ENCODE measurements around the gene GPR162. TPM values are rescaled to one million over a fixed set of nuclear protein-coding genes. Genes with fewer than 3 reads are reported as not detected.
"Not testable (repeated sequence)": the region's sequence is repeated elsewhere in the genome, so short reads cannot be mapped to it uniquely, and the experiment has no call there.

Gene GPR162
- total and polyA plus RNA-seq, 5 donors: 6.8 to 10.9 (median 8.1) TPM

GRCh38 chr12:6869049-6870021 lies 47.7 kb downstream of the GPR162 start:
- ATAC-seq (no peak), DNase-seq (peak; percentile 67 to 89 (median 83))
- Histone ChIP-seq H3K4me1 (ENCODE audit: control insufficient read depth, insufficient read depth, low read length) (peaks cover 2% of the 10 kb centered on the region), H3K9me3 (ENCODE audit: control insufficient read depth, low read length) (no peaks in the 10 kb centered on the region), H3K27ac (ENCODE audit: low read length) (peak overlapping the region; percentile 25), H3K4me3 (ENCODE audit: low read length) (no peak overlapping the region), H3K27me3 (ENCODE audit: control insufficient read depth, insufficient read depth) (no peaks in the 10 kb centered on the region)
- WGBS: 29% methylated on average over 12 of the region's 12 CpGs
- intact Hi-C loops (cut with DNase I): loop anchor here in 1 of 4 donors (2.0 kb wide), 1 partner anchor 69 kb away; no protein-coding TSS in a partner anchor

GRCh38 chr12:6870304-6870703 lies 48.7 kb downstream of the GPR162 start:
- DNase-seq; H3K27ac ChIP-seq (ENCODE audit: low read length); H3K27me3 ChIP-seq (ENCODE audit: control insufficient read depth, insufficient read depth); H3K4me1 ChIP-seq (ENCODE audit: control insufficient read depth, insufficient read depth, low read length); H3K9me3 ChIP-seq (ENCODE audit: control insufficient read depth, low read length); H3K4me3 ChIP-seq (ENCODE audit: low read length); intact Hi-C loops (cut with DNase I); ATAC-seq: not testable (repeated sequence)
- 61% methylated on average over 4 of the region's 4 CpGs for WGBS

GRCh38 chr12:6871052-6871957 lies 49.7 kb downstream of the GPR162 start:
- H3K4me3 ChIP-seq (ENCODE audit: low read length): no peak overlapping the region
- no peaks in the 10 kb centered on the region for H3K9me3 ChIP-seq (ENCODE audit: control insufficient read depth, low read length)
- no peak for ATAC-seq
- H3K27me3 ChIP-seq (ENCODE audit: control insufficient read depth, insufficient read depth): no peaks in the 10 kb centered on the region
- no peak overlapping the region for H3K27ac ChIP-seq (ENCODE audit: low read length)
- intact Hi-C loops (cut with DNase I): no loop called here
- peaks cover 2% of the 10 kb centered on the region for H3K4me1 ChIP-seq (ENCODE audit: control insufficient read depth, insufficient read depth, low read length)
- WGBS: 72% methylated on average over 12 of the region's 12 CpGs
- DNase-seq: peak in 1 of 3 donors; percentile 65

- intact Hi-C loops (cut with DNase I): no loop called here
- H3K27me3 ChIP-seq (ENCODE audit: control insufficient read depth, insufficient read depth): no peaks in the 10 kb centered on the region
- WGBS: 1% methylated on average over 40 of the region's 40 CpGs
- peaks cover 2% of the 10 kb centered on the region for H3K4me1 ChIP-seq (ENCODE audit: control insufficient read depth, insufficient read depth, low read length)
- H3K27ac ChIP-seq (ENCODE audit: low read length): peak overlapping the region; percentile 68
- ATAC-seq (peak; percentile 72 to 73), DNase-seq (peak; percentile 83 to 95 (median 94))
- H3K4me3 ChIP-seq (ENCODE audit: low read length): peak overlapping the region; percentile 73
- H3K9me3 ChIP-seq (ENCODE audit: control insufficient read depth, low read length): no peaks in the 10 kb centered on the region
Measured at GRCh38 chr12:6872073-6873048, 50.7 kb downstream of the GPR162 start.

GRCh38 chr12:6873094-6874014 lies 51.7 kb downstream of the GPR162 start, which contains the start of gene SPSB2:
Gene SPSB2 (minus strand): TSS chr12:6873303. CDS start chr12:6872901, 402 bp downstream.
- Histone ChIP-seq H3K27me3 (ENCODE audit: control insufficient read depth, insufficient read depth) (no peaks in the 10 kb centered on the region), H3K4me3 (ENCODE audit: low read length) (peak within 1 kb of the TSS; percentile 73), H3K4me1 (ENCODE audit: control insufficient read depth, insufficient read depth, low read length) (peaks cover 2% of the 10 kb centered on the region), H3K27ac (ENCODE audit: low read length) (peak within 1 kb of the TSS; percentile 76), H3K9me3 (ENCODE audit: control insufficient read depth, low read length) (no peaks in the 10 kb centered on the region)
- DNase-seq (peak; percentile 99 to 100 (median 100)), ATAC-seq (peak; percentile 93 to 94)
- under 1% methylated on average over 66 of the region's 66 CpGs for WGBS
- intact Hi-C loops (cut with DNase I): no loop called here

DNA sequence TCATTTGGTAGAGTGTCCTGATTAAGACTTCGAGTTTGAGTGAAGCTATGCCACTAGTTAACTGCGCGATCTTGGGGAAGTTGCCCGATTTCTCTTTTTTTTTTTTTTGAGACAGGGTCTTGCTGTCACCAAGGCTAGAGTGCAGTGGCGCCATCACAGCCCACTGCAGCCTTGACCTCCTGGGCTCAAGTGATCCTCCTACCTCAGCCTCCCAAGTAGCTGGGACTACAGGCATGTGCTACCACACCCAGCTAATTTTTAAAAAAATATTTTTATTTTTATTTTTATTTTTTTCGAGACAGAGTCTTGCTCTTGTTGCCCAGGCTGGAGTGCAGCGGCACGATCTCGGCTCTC lies 52.4 kb downstream of the GPR162 start:
- H3K9me3 ChIP-seq (ENCODE audit: control insufficient read depth, low read length); intact Hi-C loops (cut with DNase I); ATAC-seq; H3K4me1 ChIP-seq (ENCODE audit: control insufficient read depth, insufficient read depth, low read length); H3K27me3 ChIP-seq (ENCODE audit: control insufficient read depth, insufficient read depth): not testable (repeated sequence)
- peak overlapping the region; percentile 73 for H3K4me3 ChIP-seq (ENCODE audit: low read length)
- peak in 1 of 3 donors; percentile 60 for DNase-seq
- peak overlapping the region; percentile 76 for H3K27ac ChIP-seq (ENCODE audit: low read length)
- 52% methylated on average over 9 of the region's 9 CpGs for WGBS

Other genes with a start within 250 kb of the GPR162 start
- 100 to 1,000 TPM; 138 to 165 (median 153) TPM for gene CHD4, start 214.4 kb upstream of the GPR162 start, total RNA-seq
- 142 TPM for gene CHD4, start 214.4 kb upstream of the GPR162 start, polyA plus RNA-seq
- 1 to 10 TPM; 1.1 to 2.6 (median 2.0) TPM for gene LPAR5, start 185.9 kb upstream of the GPR162 start, total RNA-seq
- gene LPAR5, start 185.9 kb upstream of the GPR162 start, polyA plus RNA-seq: 0.86 TPM
- 1 to 10 TPM; 1.0 to 2.1 (median 1.1) TPM for gene ACRBP, start 174.4 kb upstream of the GPR162 start, total RNA-seq
- gene ACRBP, start 174.4 kb upstream of the GPR162 start, polyA plus RNA-seq: 0.50 TPM
- gene ING4, start 158.7 kb upstream of the GPR162 start, total RNA-seq: 10 to 100 TPM; 18.3 to 31.2 (median 30.2) TPM
- 27.0 TPM for gene ING4, start 158.7 kb upstream of the GPR162 start, polyA plus RNA-seq
- gene ZNF384, start 132.4 kb upstream of the GPR162 start, total RNA-seq: 10 to 100 TPM; 32.9 to 35.0 (median 33.8) TPM
- 23.5 TPM for gene ZNF384, start 132.4 kb upstream of the GPR162 start, polyA plus RNA-seq
- gene PIANP, start 121.0 kb upstream of the GPR162 start, total RNA-seq: under 1 TPM in 3 of 4 donors, not detected in 1; 0.29 to 0.99 (median 0.80) TPM
- gene PIANP, start 121.0 kb upstream of the GPR162 start, polyA plus RNA-seq: 0.18 TPM
- gene COPS7A, start 97.8 kb upstream of the GPR162 start, total RNA-seq: 10 to 100 TPM; 60.3 to 71.0 (median 65.9) TPM
- gene COPS7A, start 97.8 kb upstream of the GPR162 start, polyA plus RNA-seq: 71.8 TPM
- gene MLF2, start 68.7 kb upstream of the GPR162 start, total RNA-seq: 100 to 1,000 TPM; 123 to 135 (median 130) TPM
- 146 TPM for gene MLF2, start 68.7 kb upstream of the GPR162 start, polyA plus RNA-seq
- gene PTMS, start 55.5 kb upstream of the GPR162 start, total RNA-seq: 100 to 1,000 TPM; 116 to 161 (median 149) TPM
- 244 TPM for gene PTMS, start 55.5 kb upstream of the GPR162 start, polyA plus RNA-seq
- gene LAG3, start 49.3 kb upstream of the GPR162 start, total RNA-seq: 1 to 10 TPM in 2 of 4 donors, under 1 TPM in 2; 0.28 to 1.1 (median 0.76) TPM
- 0.57 TPM for gene LAG3, start 49.3 kb upstream of the GPR162 start, polyA plus RNA-seq
- gene CD4, start 32.3 kb upstream of the GPR162 start, total RNA-seq: 10 to 100 TPM; 11.4 to 15.4 (median 13.7) TPM
- gene CD4, start 32.3 kb upstream of the GPR162 start, polyA plus RNA-seq: 2.5 TPM
- 10 to 100 TPM; 15.8 to 25.6 (median 21.1) TPM for gene P3H3, start 6.6 kb downstream of the GPR162 start, total RNA-seq
- gene P3H3, start 6.6 kb downstream of the GPR162 start, polyA plus RNA-seq: 17.7 TPM
- gene GNB3, start 19.1 kb downstream of the GPR162 start, total RNA-seq: 1 to 10 TPM; 2.9 to 7.8 (median 4.0) TPM
- 3.1 TPM for gene GNB3, start 19.1 kb downstream of the GPR162 start, polyA plus RNA-seq
- gene CDCA3, start 29.5 kb downstream of the GPR162 start, total RNA-seq: 1 to 10 TPM in 3 of 4 donors, not detected in 1; 1.2 to 1.8 (median 1.2) TPM
- gene CDCA3, start 29.5 kb downstream of the GPR162 start, polyA plus RNA-seq: 0.50 TPM
- 10 to 100 TPM; 59.2 to 74.6 (median 71.0) TPM for gene USP5, start 30.3 kb downstream of the GPR162 start, total RNA-seq
- gene USP5, start 30.3 kb downstream of the GPR162 start, polyA plus RNA-seq: 29.4 TPM
- 100 to 1,000 TPM; 707 to 793 (median 721) TPM for gene TPI1, start 45.7 kb downstream of the GPR162 start, total RNA-seq
- 872 TPM for gene TPI1, start 45.7 kb downstream of the GPR162 start, polyA plus RNA-seq
- gene SPSB2, start 51.5 kb downstream of the GPR162 start, total RNA-seq: 1 to 10 TPM; 2.5 to 4.2 (median 3.5) TPM
- 4.6 TPM for gene SPSB2, start 51.5 kb downstream of the GPR162 start, polyA plus RNA-seq
- gene LRRC23, start 83.0 kb downstream of the GPR162 start, total RNA-seq: 10 to 100 TPM; 11.4 to 13.9 (median 12.1) TPM
- 15.0 TPM for gene LRRC23, start 83.0 kb downstream of the GPR162 start, polyA plus RNA-seq
- 10 to 100 TPM; 29.6 to 42.1 (median 35.8) TPM for gene ENO2, start 92.8 kb downstream of the GPR162 start, total RNA-seq
- gene ENO2, start 92.8 kb downstream of the GPR162 start, polyA plus RNA-seq: 17.8 TPM
- 10 to 100 TPM; 85.3 to 89.3 (median 88.6) TPM for gene ATN1, start 106.1 kb downstream of the GPR162 start, total RNA-seq
- gene ATN1, start 106.1 kb downstream of the GPR162 start, polyA plus RNA-seq: 70.1 TPM
- gene RNU7-1, start 122.0 kb downstream of the GPR162 start, total RNA-seq: not detected
- gene RNU7-1, start 122.0 kb downstream of the GPR162 start, polyA plus RNA-seq: not detected
- 100 to 1,000 TPM; 262 to 339 (median 272) TPM for gene C12orf57, start 122.2 kb downstream of the GPR162 start, total RNA-seq
- gene C12orf57, start 122.2 kb downstream of the GPR162 start, polyA plus RNA-seq: 441 TPM
- 10 to 100 TPM in 2 of 4 donors, 1 to 10 TPM in 2; 7.7 to 12.1 (median 9.3) TPM for gene PTPN6, start 129.5 kb downstream of the GPR162 start, total RNA-seq
- 5.9 TPM for gene PTPN6, start 129.5 kb downstream of the GPR162 start, polyA plus RNA-seq
- gene PHB2, start 148.8 kb downstream of the GPR162 start, total RNA-seq: 100 to 1,000 TPM; 137 to 159 (median 142) TPM
- gene PHB2, start 148.8 kb downstream of the GPR162 start, polyA plus RNA-seq: 127 TPM
- 10 to 100 TPM; 33.7 to 40.2 (median 38.1) TPM for gene EMG1, start 149.1 kb downstream of the GPR162 start, total RNA-seq
- 26.0 TPM for gene EMG1, start 149.1 kb downstream of the GPR162 start, polyA plus RNA-seq
- gene LPCAT3, start 196.7 kb downstream of the GPR162 start, total RNA-seq: 10 to 100 TPM; 14.0 to 22.2 (median 19.2) TPM
- 17.8 TPM for gene LPCAT3, start 196.7 kb downstream of the GPR162 start, polyA plus RNA-seq
- gene C1S, start 238.9 kb downstream of the GPR162 start, total RNA-seq: 100 to 1,000 TPM; 162 to 288 (median 238) TPM
- gene C1S, start 238.9 kb downstream of the GPR162 start, polyA plus RNA-seq: 126 TPM